H9 (cell line): Measurements from ENCODE around the gene TCF25. TPM values are rescaled to one million over a fixed set of nuclear protein-coding genes. Genes with fewer than 3 reads are reported as not detected.

ENCODE experiments used
- DNase-seq: peaks from one replicate; pipeline ENCODE4 v3.0.0-alpha.2; 2017
- H2AFZ ChIP-seq: one replicate; pipeline ENCODE4 v1.6.1; 2013; ENCODE audit warnings: mild to moderate bottlenecking, low read length, control low read depth, moderate library complexity
- H2AK5ac ChIP-seq: 2 replicates; pipeline ENCODE4 v1.6.1; 2013; ENCODE audit warnings: low read length, control low read depth, mixed read lengths; ENCODE audit not compliant: insufficient read length
- H2BK120ac ChIP-seq: one replicate; pipeline ENCODE4 v1.6.1; 2013; ENCODE audit warnings: low read depth, mild to moderate bottlenecking, low read length, control low read depth, inconsistent platforms; ENCODE audit not compliant: poor library complexity, severe bottlenecking
- H2BK12ac ChIP-seq: 2 replicates; pipeline ENCODE4 v1.6.1; 2013; ENCODE audit warnings: low read length, control low read depth, mixed read lengths, low read depth; ENCODE audit not compliant: insufficient read length
- H2BK15ac ChIP-seq: 2 replicates; pipeline ENCODE4 v1.6.1; 2013; ENCODE audit warnings: low read depth, low read length, control low read depth
- H2BK20ac ChIP-seq: one replicate; pipeline ENCODE4 v1.6.1; 2013; ENCODE audit warnings: low read depth, mild to moderate bottlenecking, low read length, control low read depth, inconsistent platforms; ENCODE audit not compliant: poor library complexity, severe bottlenecking
- H2BK5ac ChIP-seq: 2 replicates; pipeline ENCODE4 v1.6.1; 2013; ENCODE audit warnings: low read length, control low read depth, mixed read lengths; ENCODE audit not compliant: insufficient read length
- H3K14ac ChIP-seq: 2 replicates; pipeline ENCODE4 v1.6.1; 2013; ENCODE audit warnings: low read length, control low read depth; ENCODE audit not compliant: insufficient read depth
- H3K18ac ChIP-seq: 2 replicates; pipeline ENCODE4 v1.6.1; 2013; ENCODE audit warnings: low read depth, mild to moderate bottlenecking, mixed read lengths, low read length, control low read depth; ENCODE audit not compliant: insufficient read length
- H3K23ac ChIP-seq: 2 replicates; pipeline ENCODE4 v1.6.1; 2013; ENCODE audit warnings: low read length, control low read depth, mixed read lengths, low read depth; ENCODE audit not compliant: insufficient read length
- H3K23me2 ChIP-seq: 2 replicates; pipeline ENCODE4 v1.6.1; 2013; ENCODE audit warnings: low read depth, mild to moderate bottlenecking, mixed read lengths, low read length, control low read depth; ENCODE audit not compliant: insufficient read length, poor library complexity, severe bottlenecking
- H3K27ac ChIP-seq: 2 replicates; pipeline ENCODE4 v1.5.1; 2013; ENCODE audit warnings: low read length, control low read depth, mixed read lengths, low read depth; ENCODE audit not compliant: insufficient read length
- H3K27me3 ChIP-seq: 2 replicates; pipeline ENCODE4 v1.6.1; 2013; ENCODE audit warnings: low read length, control low read depth, inconsistent platforms; ENCODE audit not compliant: insufficient read depth
- H3K4ac ChIP-seq: 2 replicates; pipeline ENCODE4 v1.6.1; 2013; ENCODE audit warnings: low read depth, mild to moderate bottlenecking, control low read depth, inconsistent platforms, low read length, moderate library complexity
- H3K4me1 ChIP-seq: 2 replicates; pipeline ENCODE4 v1.6.1; 2013; ENCODE audit warnings: low read length, control low read depth, inconsistent platforms; ENCODE audit not compliant: insufficient read depth
- H3K4me2 ChIP-seq: 2 replicates; pipeline ENCODE4 v1.6.1; 2013; ENCODE audit warnings: low read length, control low read depth, mixed read lengths; ENCODE audit not compliant: insufficient read length, insufficient read depth
- H3K56ac ChIP-seq: 2 replicates; pipeline ENCODE4 v1.6.1; 2013; ENCODE audit warnings: low read depth, mild to moderate bottlenecking, mixed read lengths, low read length, control low read depth; ENCODE audit not compliant: insufficient read length
- H3K79me1 ChIP-seq: 2 replicates; pipeline ENCODE4 v1.6.1; 2013; ENCODE audit warnings: low read depth, mild to moderate bottlenecking, moderate library complexity, low read length, control low read depth, inconsistent platforms; ENCODE audit not compliant: insufficient read depth, poor library complexity, severe bottlenecking
- H3K79me2 ChIP-seq: 2 replicates; pipeline ENCODE4 v1.6.1; 2013; ENCODE audit warnings: low read length, control low read depth, inconsistent platforms; ENCODE audit not compliant: insufficient read depth
- H3K9ac ChIP-seq: 2 replicates; pipeline ENCODE4 v1.6.1; 2013; ENCODE audit warnings: low read length, control low read depth, mixed read lengths; ENCODE audit not compliant: insufficient read length; ENCODE audit errors: extremely low read depth
- H3K9me3 ChIP-seq: one replicate; pipeline ENCODE4 v1.6.1; 2013; ENCODE audit warnings: low read depth, low read length, inconsistent platforms; ENCODE audit not compliant: control insufficient read depth
- H3T11ph ChIP-seq: one replicate; pipeline ENCODE4 v1.6.1; 2013; ENCODE audit warnings: mild to moderate bottlenecking, low read length, control low read depth, inconsistent platforms
- H4K20me1 ChIP-seq: one replicate; pipeline ENCODE4 v1.6.1; 2013; ENCODE audit not compliant: control insufficient read depth, insufficient read length, insufficient read depth
- H4K5ac ChIP-seq: 2 replicates; pipeline ENCODE4 v1.6.1; 2013; ENCODE audit warnings: low read depth, mild to moderate bottlenecking, mixed read lengths, low read length, control low read depth; ENCODE audit not compliant: insufficient read length
- H4K8ac ChIP-seq: replicated peaks from 2 replicates; pipeline ENCODE4 v1.6.1; 2013; ENCODE audit warnings: low read length, control low read depth, mixed read lengths, low read depth; ENCODE audit not compliant: insufficient read length
- H4K91ac ChIP-seq: 2 replicates; pipeline ENCODE4 v1.6.1; 2013; ENCODE audit warnings: low read depth, mild to moderate bottlenecking, moderate library complexity, mixed read lengths, low read length, control low read depth; ENCODE audit not compliant: insufficient read length
- H3K27ac Mint-ChIP-seq, 3 experiments: 2 replicates in 2 of 3; 3 replicates in 1 of 3; pipeline ENCODE4 v1.8.0; 2020 to 2021; ENCODE audit warnings: mixed read lengths in 3 of 3, mild to moderate bottlenecking in 1 of 3, moderate library complexity in 1 of 3
- H3K27me3 Mint-ChIP-seq: 2 replicates; pipeline ENCODE4 v1.8.0; 2021; ENCODE audit warnings: low read depth, mild to moderate bottlenecking, moderate library complexity, mixed read lengths
- H3K36me3 Mint-ChIP-seq, 3 experiments: 2 replicates in 2 of 3; 3 replicates in 1 of 3; pipeline ENCODE4 v1.8.0; 2020 to 2021; ENCODE audit warnings: low read depth in 3 of 3, mixed read lengths in 3 of 3; ENCODE audit not compliant: insufficient read depth in 1 of 3
- H3K4me1 Mint-ChIP-seq, 2 experiments: 2 replicates each; pipeline ENCODE4 v1.8.0; 2020; ENCODE audit warnings: mixed read lengths in 2 of 2
- H3K4me3 Mint-ChIP-seq, 2 experiments: 2 replicates in 1 of 2; 3 replicates in 1 of 2; pipeline ENCODE4 v1.8.0; 2020 to 2021; ENCODE audit warnings: mild to moderate bottlenecking in 2 of 2, mixed read lengths in 2 of 2, moderate library complexity in 1 of 2
- H3K9me3 Mint-ChIP-seq, 2 experiments: 2 replicates in 1 of 2; 3 replicates in 1 of 2; pipeline ENCODE4 v1.8.0; 2020; ENCODE audit warnings: mild to moderate bottlenecking in 2 of 2, mixed read lengths in 2 of 2, moderate library complexity in 1 of 2
- CTCF ChIP-seq: fragments of 200-600 bp; sonication (generic); conservative IDR thresholded peaks from 3 replicates; pipeline ENCODE4 v1.8.0; 2021; ENCODE audit warnings: antibody characterized with exemption, mild to moderate bottlenecking
- WGBS: extraction: QIAGEN DNeasy Blood & Tissue Kit; methylation state at CpG from one replicate; pipeline ENCODE4 v1.1.7; 2013; ENCODE audit warnings: missing lambda C conversion rate, low lambda C conversion rate, mixed read lengths; ENCODE audit not compliant: insufficient read length; ENCODE audit errors: extremely low coverage; 5-methylcytosine and 5-hydroxymethylcytosine counted together
- total RNA-seq: library from RNA; stranded (reverse); gene quantifications from 2 replicates; pipeline ENCODE4 v1.2.1, GENCODE V29; 2021

The TCF25 gene
- total RNA-seq, 1 experiment from 2014 or later: 109 TPM

GRCh38 chr16:89956505-89957215 is 83.3 kb downstream of the TCF25 start:
- Histone ChIP-seq H2BK12ac (no peak overlapping the region), H3K23me2 (no peaks in the 10 kb centered on the region), H3T11ph (no peak overlapping the region), H3K4me1 (no peaks in the 10 kb centered on the region), H3K18ac (no peak overlapping the region), H2BK15ac (no peak overlapping the region), H4K8ac (no peak overlapping the region), H4K91ac (no peak overlapping the region), H4K20me1 (no peaks in the 10 kb centered on the region), H3K4ac (no peak overlapping the region), H2AFZ (no peak overlapping the region), H3K14ac (no peak overlapping the region), H3K79me1 (no peaks in the 10 kb centered on the region), H3K27me3 (no peaks in the 10 kb centered on the region), H2BK5ac (no peak overlapping the region), H4K5ac (no peak overlapping the region), H3K9ac (no peak overlapping the region), H3K9me3 (no peaks in the 10 kb centered on the region), H3K23ac (no peak overlapping the region), H2AK5ac (no peak overlapping the region), H3K79me2 (no peaks in the 10 kb centered on the region), H2BK120ac (no peak overlapping the region), H3K27ac (no peak overlapping the region), H3K4me2 (no peak overlapping the region), H2BK20ac (no peak overlapping the region), H3K56ac (no peak overlapping the region)
- no peak for TF ChIP-seq CTCF
- Mint-ChIP-seq H3K27ac (peak overlapping the region in 1 of 3 experiments; percentile 32; a peak in 1 of 7 replicates), H3K9me3 (no peaks in the 10 kb centered on the region; a peak in 2 of 5 replicates), H3K36me3 (peaks cover 14 to 45% (median 45%) of the 10 kb centered on the region in 3 experiments), H3K4me3 (no peak overlapping the region), H3K4me1 (peaks cover 10 to 11% of the 10 kb centered on the region in 2 experiments), H3K27me3 (no peaks in the 10 kb centered on the region)
- DNase-seq: no peak
- no CpG with 5 or more reads among the region's 15 CpGs for WGBS
